ENCODE measurements around the gene SNRPN. TPM values are rescaled to one million over a fixed set of nuclear protein-coding genes. Genes with fewer than 3 reads are reported as not detected.
"Not testable (repeated sequence)": the region's sequence is repeated elsewhere in the genome, so short reads cannot be mapped to it uniquely, and the experiment has no call there.

Gene SNRPN
- total and polyA plus RNA-seq, 2 of the 4 experiments (the other 2 are of a cell fraction): 123 to 185 TPM

- H2BK120ac ChIP-seq (ENCODE audit: low read depth, low read length); BruUV-seq (replicated peaks); H3K14ac ChIP-seq (replicated peaks; ENCODE audit: low read depth, low read length); H4K8ac ChIP-seq (ENCODE audit: low read depth in 2 of 2, low read length in 2 of 2); H3K4me3 ChIP-seq (ENCODE audit: insufficient read depth, low read depth, low read length); intact Hi-C loops (cut with micrococcal nuclease); H2BK15ac ChIP-seq (ENCODE audit: low read depth, low read length); in situ Hi-C loops (cut with MboI; ENCODE audit: low sequenced_read_pairs); H2AK9ac ChIP-seq (replicated peaks; ENCODE audit: low read depth, low read length, poor library complexity); H3K4me1 ChIP-seq (ENCODE audit: control insufficient read depth, insufficient read depth, low read length); DNase-seq; H2BK5ac ChIP-seq (ENCODE audit: low read depth, low read length, poor library complexity, severe bottlenecking); H3K18ac ChIP-seq (ENCODE audit: low read depth, low read length); H3K27ac ChIP-seq (ENCODE audit: insufficient read depth, low read length); H3K79me1 ChIP-seq (ENCODE audit: low read depth in 1 of 2, low read length in 2 of 2); H3K9me3 ChIP-seq (ENCODE audit: control insufficient read depth, insufficient read depth, low read length); H3K4me2 ChIP-seq (ENCODE audit: low read depth, low read length); H3K9ac ChIP-seq (ENCODE audit: low read depth, low read length); ATAC-seq (ENCODE audit: low read depth); H2AFZ ChIP-seq (replicated peaks; ENCODE audit: low read length, poor library complexity); H3K27me3 ChIP-seq (ENCODE audit: control insufficient read depth, insufficient read depth, low read length); CTCF ChIA-PET; H4K91ac ChIP-seq (ENCODE audit: insufficient read depth, low read depth, low read length); POLR2A ChIA-PET (ENCODE audit: unreplicated experiment); H2BK20ac ChIP-seq (ENCODE audit: low read depth, low read length); H4K20me1 ChIP-seq (ENCODE audit: insufficient read depth, low read length); H3K23ac ChIP-seq (ENCODE audit: low read depth, low read length); H3K4ac ChIP-seq (ENCODE audit: low read depth, low read length); H4K5ac ChIP-seq (ENCODE audit: low read depth, low read length); H3K56ac ChIP-seq (ENCODE audit: extremely low read depth, insufficient read depth, low read length); H2AK5ac ChIP-seq (ENCODE audit: low read depth, low read length); dilution Hi-C loops (cut with HindIII; ENCODE audit: low sequenced_read_pairs, unreplicated experiment); H3K9me1 ChIP-seq (ENCODE audit: insufficient read depth, low read length): not testable (repeated sequence)
- 100% methylated on average over 1 of the region's 5 CpGs; no CpG with 5 or more reads in 1 of the 2 experiments for WGBS, 2 experiments (ENCODE audit: extremely low coverage in 2 of 2, insufficient read length in 1 of 2)
- peaks cover 31% of the 10 kb centered on the region for H3K36me3 ChIP-seq (ENCODE audit: control insufficient read depth, insufficient read depth, low read length)
Measured at GRCh38 chr15:24972707-24973106, 17.9 kb downstream of the SNRPN start.
